GM23338 (cell line): ENCODE measurements around the gene RALGPS1. TPM values are rescaled to one million over a fixed set of nuclear protein-coding genes. Genes with fewer than 3 reads are reported as not detected.

Experiments used
- ATAC-seq: fragments of 200-7000 bp; cut with Tn5 transposase; 3 replicates; pipeline ENCODE4 v1.9.1; 2020
- DNase-seq: peaks from one replicate; pipeline ENCODE4 v3.0.0-alpha.2; 2015; ENCODE audit warnings: low spot score
- H2AFZ ChIP-seq: fragments of 200-600 bp; sonication (generic); 2 replicates; pipeline ENCODE4 v1.8.0; 2016; ENCODE audit warnings: antibody characterized with exemption, mild to moderate bottlenecking, moderate library complexity
- H3F3A ChIP-seq: fragments of 200-600 bp; sonication (generic); replicated peaks from 2 replicates; pipeline ENCODE4 v1.8.0; 2017; ENCODE audit warnings: antibody characterized with exemption, mixed run types, low read depth
- H3K27ac ChIP-seq: fragments of 200-600 bp; sonication (generic); 2 replicates; pipeline ENCODE4 v1.6.1; 2016; ENCODE audit warnings: low read depth
- H3K27me3 ChIP-seq: fragments of 200-600 bp; sonication (generic); 2 replicates; pipeline ENCODE4 v1.8.0; 2016; ENCODE audit warnings: mild to moderate bottlenecking, mixed run types, moderate library complexity; ENCODE audit not compliant: insufficient read depth
- H3K36me3 ChIP-seq: fragments of 200-600 bp; sonication (generic); 2 replicates; pipeline ENCODE4 v1.8.0; 2016; ENCODE audit warnings: mild to moderate bottlenecking; ENCODE audit not compliant: insufficient read depth
- H3K4me1 ChIP-seq: fragments of 200-600 bp; sonication (generic); 2 replicates; pipeline ENCODE4 v1.8.0; 2016; ENCODE audit warnings: mild to moderate bottlenecking, moderate library complexity; ENCODE audit not compliant: insufficient read depth
- H3K4me2 ChIP-seq: fragments of 200-600 bp; sonication (generic); 2 replicates; pipeline ENCODE4 v1.7.1; 2017; ENCODE audit warnings: mixed run types
- H3K4me3 ChIP-seq: fragments of 200-600 bp; sonication (generic); 2 replicates; pipeline ENCODE4 v1.6.1; 2016; ENCODE audit warnings: mixed run types
- H3K79me2 ChIP-seq: fragments of 200-600 bp; sonication (generic); replicated peaks from 2 replicates; pipeline ENCODE4 v1.8.0; 2017; ENCODE audit warnings: mild to moderate bottlenecking; ENCODE audit not compliant: insufficient read depth
- H3K9me2 ChIP-seq: fragments of 200-600 bp; sonication (generic); 2 replicates; pipeline ENCODE4 v1.8.0; 2017; ENCODE audit not compliant: insufficient read depth
- H4K20me1 ChIP-seq: fragments of 200-600 bp; sonication (generic); replicated peaks from 2 replicates; pipeline ENCODE4 v1.8.0; 2017; ENCODE audit warnings: mild to moderate bottlenecking; ENCODE audit not compliant: insufficient read depth
- H3K27ac Mint-ChIP-seq: 2 replicates; pipeline ENCODE4 v1.8.0; 2020; ENCODE audit warnings: inconsistent platforms, mild to moderate bottlenecking, moderate library complexity, mixed read lengths
- H3K27me3 Mint-ChIP-seq: 3 replicates; pipeline ENCODE4 v1.8.0; 2022; ENCODE audit warnings: low read depth, mild to moderate bottlenecking, moderate library complexity, mixed read lengths, inconsistent platforms; ENCODE audit not compliant: insufficient read depth, poor library complexity
- H3K36me3 Mint-ChIP-seq: 3 replicates; pipeline ENCODE4 v1.8.0; 2021; ENCODE audit warnings: low read depth, mild to moderate bottlenecking, inconsistent platforms, moderate library complexity, mixed read lengths
- H3K4me1 Mint-ChIP-seq: 3 replicates; pipeline ENCODE4 v1.8.0; 2020; ENCODE audit warnings: mild to moderate bottlenecking, inconsistent platforms, mixed read lengths
- H3K4me3 Mint-ChIP-seq: 3 replicates; pipeline ENCODE4 v1.8.0; 2021; ENCODE audit warnings: moderate library complexity, mild to moderate bottlenecking, inconsistent platforms, mixed read lengths
- H3K9me3 Mint-ChIP-seq: 3 replicates; pipeline ENCODE4 v1.8.0; 2020; ENCODE audit warnings: moderate library complexity, mild to moderate bottlenecking, inconsistent platforms, mixed read lengths
- CREB1 ChIP-seq: fragments of 250-450 bp; sonication (Bioruptor Pico); IDR thresholded peaks from 2 replicates; pipeline ENCODE4 v1.5.0; 2020; ENCODE audit warnings: low read depth, mild to moderate bottlenecking, moderate library complexity
- EZH2 ChIP-seq: fragments of 200-600 bp; sonication (generic); IDR thresholded peaks from one replicate; pipeline ENCODE4 v1.8.0; 2017; ENCODE audit warnings: antibody characterized with exemption, mild to moderate bottlenecking, low read depth; ENCODE audit not compliant: unreplicated experiment
- EZH2phosphoT487 ChIP-seq: fragments of 200-600 bp; sonication (generic); IDR thresholded peaks from one replicate; pipeline ENCODE4 v1.8.1; 2018; ENCODE audit warnings: antibody characterized with exemption; ENCODE audit not compliant: unreplicated experiment
- JUNB ChIP-seq: IDR thresholded peaks from one replicate; pipeline ENCODE4 v1.6.1; 2016; ENCODE audit warnings: antibody characterized with exemption; ENCODE audit not compliant: unreplicated experiment
- NANOG ChIP-seq: IDR thresholded peaks from 2 replicates; pipeline ENCODE4 v1.6.1; 2016; ENCODE audit warnings: antibody characterized with exemption, borderline replicate concordance
- POLR2AphosphoS5 ChIP-seq: IDR thresholded peaks from 2 replicates; pipeline ENCODE4 v1.6.1; 2016; ENCODE audit warnings: antibody characterized with exemption, low read depth
- STAT1 ChIP-seq: IDR thresholded peaks from one replicate; pipeline ENCODE4 v1.6.1; 2016; ENCODE audit warnings: antibody characterized with exemption; ENCODE audit not compliant: unreplicated experiment
- ZNF114 ChIP-seq: fragments of 250-450 bp; sonication (Bioruptor Pico); IDR thresholded peaks from 2 replicates; pipeline ENCODE4 v1.5.0; 2020; ENCODE audit warnings: mild to moderate bottlenecking, moderate library complexity
- ZNF331 ChIP-seq: fragments of 250-450 bp; sonication (Bioruptor Pico); IDR thresholded peaks from 2 replicates; pipeline ENCODE4 v1.5.0; 2020; ENCODE audit warnings: low read depth, mild to moderate bottlenecking, moderate library complexity
- polyA plus RNA-seq: library from polyadenylated mRNA; unstranded; fragments of >200 nt; fragmentation: Nextera tagmentation; extraction: Ambion mirVana; gene quantifications from 2 replicates; pipeline ENCODE4 v1.2.1, GENCODE V29; 2016
- total RNA-seq: library from RNA; depleted of rRNA; stranded (reverse); fragments of >200 nt; shearing (Covaris generic); gene quantifications from 2 replicates; pipeline ENCODE4 v1.2.3, GENCODE V29; 2014
- TF ChIP-seq, protein P1 (sequence below): IDR thresholded peaks from 2 replicates; pipeline ENCODE4 v1.6.1; 2016; ENCODE audit warnings: antibody characterized with exemption
- TF ChIP-seq, protein P2 (sequence below): IDR thresholded peaks from one replicate; pipeline ENCODE4 v1.6.1; 2018; ENCODE audit warnings: antibody characterized with exemption; ENCODE audit not compliant: unreplicated experiment
- TF ChIP-seq, protein P3 (sequence below), 2 experiments: fragments of 200-600 bp in 1 of 2; sonication (generic) in 1 of 2; conservative IDR thresholded peaks; 2 replicates each; pipeline versions ENCODE4 v1.5.1 to v1.6.1; 2016 to 2017; ENCODE audit warnings: antibody characterized with exemption in 2 of 2, low read depth in 2 of 2, mild to moderate bottlenecking in 2 of 2, moderate library complexity in 1 of 2

Gene RALGPS1
- total and polyA plus RNA-seq, 2 experiments from 2014 or later: 18.2 to 57.1 TPM

DNA sequence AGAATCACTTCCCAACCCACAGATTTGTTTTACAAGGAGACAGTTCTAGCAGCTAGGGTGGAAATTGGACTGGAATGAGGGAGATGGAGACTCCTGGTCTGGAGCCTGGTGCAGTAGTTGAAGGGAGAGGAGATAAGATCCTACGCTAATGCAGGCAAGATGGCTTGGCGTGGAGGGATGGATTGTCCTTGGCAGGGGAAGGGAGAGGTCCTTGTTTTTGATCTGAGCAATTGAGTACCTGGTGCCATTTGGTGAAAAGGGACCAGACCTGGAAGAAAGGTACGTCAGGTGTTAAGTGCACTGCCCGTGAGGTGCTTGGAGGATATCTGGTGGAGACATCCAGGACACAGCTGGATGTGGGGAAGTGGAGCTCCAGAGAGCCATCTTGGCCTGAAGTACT lies 172.2 kb downstream of the RALGPS1 start:
- TF ChIP-seq, protein P1, sequence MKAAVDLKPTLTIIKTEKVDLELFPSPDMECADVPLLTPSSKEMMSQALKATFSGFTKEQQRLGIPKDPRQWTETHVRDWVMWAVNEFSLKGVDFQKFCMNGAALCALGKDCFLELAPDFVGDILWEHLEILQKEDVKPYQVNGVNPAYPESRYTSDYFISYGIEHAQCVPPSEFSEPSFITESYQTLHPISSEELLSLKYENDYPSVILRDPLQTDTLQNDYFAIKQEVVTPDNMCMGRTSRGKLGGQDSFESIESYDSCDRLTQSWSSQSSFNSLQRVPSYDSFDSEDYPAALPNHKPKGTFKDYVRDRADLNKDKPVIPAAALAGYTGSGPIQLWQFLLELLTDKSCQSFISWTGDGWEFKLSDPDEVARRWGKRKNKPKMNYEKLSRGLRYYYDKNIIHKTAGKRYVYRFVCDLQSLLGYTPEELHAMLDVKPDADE: no peak
- TF ChIP-seq EZH2phosphoT487 (no peak), EZH2 (no peak), CREB1 (CRISPR knock-in tag) (no peak), ZNF331 (no peak)
- TF ChIP-seq, protein P2, sequence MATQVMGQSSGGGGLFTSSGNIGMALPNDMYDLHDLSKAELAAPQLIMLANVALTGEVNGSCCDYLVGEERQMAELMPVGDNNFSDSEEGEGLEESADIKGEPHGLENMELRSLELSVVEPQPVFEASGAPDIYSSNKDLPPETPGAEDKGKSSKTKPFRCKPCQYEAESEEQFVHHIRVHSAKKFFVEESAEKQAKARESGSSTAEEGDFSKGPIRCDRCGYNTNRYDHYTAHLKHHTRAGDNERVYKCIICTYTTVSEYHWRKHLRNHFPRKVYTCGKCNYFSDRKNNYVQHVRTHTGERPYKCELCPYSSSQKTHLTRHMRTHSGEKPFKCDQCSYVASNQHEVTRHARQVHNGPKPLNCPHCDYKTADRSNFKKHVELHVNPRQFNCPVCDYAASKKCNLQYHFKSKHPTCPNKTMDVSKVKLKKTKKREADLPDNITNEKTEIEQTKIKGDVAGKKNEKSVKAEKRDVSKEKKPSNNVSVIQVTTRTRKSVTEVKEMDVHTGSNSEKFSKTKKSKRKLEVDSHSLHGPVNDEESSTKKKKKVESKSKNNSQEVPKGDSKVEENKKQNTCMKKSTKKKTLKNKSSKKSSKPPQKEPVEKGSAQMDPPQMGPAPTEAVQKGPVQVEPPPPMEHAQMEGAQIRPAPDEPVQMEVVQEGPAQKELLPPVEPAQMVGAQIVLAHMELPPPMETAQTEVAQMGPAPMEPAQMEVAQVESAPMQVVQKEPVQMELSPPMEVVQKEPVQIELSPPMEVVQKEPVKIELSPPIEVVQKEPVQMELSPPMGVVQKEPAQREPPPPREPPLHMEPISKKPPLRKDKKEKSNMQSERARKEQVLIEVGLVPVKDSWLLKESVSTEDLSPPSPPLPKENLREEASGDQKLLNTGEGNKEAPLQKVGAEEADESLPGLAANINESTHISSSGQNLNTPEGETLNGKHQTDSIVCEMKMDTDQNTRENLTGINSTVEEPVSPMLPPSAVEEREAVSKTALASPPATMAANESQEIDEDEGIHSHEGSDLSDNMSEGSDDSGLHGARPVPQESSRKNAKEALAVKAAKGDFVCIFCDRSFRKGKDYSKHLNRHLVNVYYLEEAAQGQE: no peak
- 0 out of 2 replicates have a peak, but pooled peaks cover 5% of the 10 kb centered on the region for H4K20me1 ChIP-seq
- no peaks in the 10 kb centered on the region for H3K79me2 ChIP-seq
- no peaks in the 10 kb centered on the region for H3K36me3 ChIP-seq
- no peak overlapping the region for H3K4me3 ChIP-seq
- H2AFZ ChIP-seq: no peak overlapping the region
- Mint-ChIP-seq H3K4me1 (0 out of 3 replicates have a peak, but pooled peaks cover 3% of the 10 kb centered on the region), H3K27ac (no peak overlapping the region), H3K27me3 (peaks cover 14% of the 10 kb centered on the region), H3K36me3 (no peaks in the 10 kb centered on the region), H3K9me3 (no peaks in the 10 kb centered on the region; the same call in 2 of the 3 replicates), H3K4me3 (no peak overlapping the region)
- H3K9me2 ChIP-seq: no peaks in the 10 kb centered on the region
- DNase-seq (no peak), ATAC-seq (no peak)
- H3K27ac ChIP-seq: no peak overlapping the region
- no peaks in the 10 kb centered on the region for H3K27me3 ChIP-seq
- no peaks in the 10 kb centered on the region for H3F3A ChIP-seq
- no peaks in the 10 kb centered on the region for H3K4me1 ChIP-seq
- H3K4me2 ChIP-seq: no peak overlapping the region

DNA sequence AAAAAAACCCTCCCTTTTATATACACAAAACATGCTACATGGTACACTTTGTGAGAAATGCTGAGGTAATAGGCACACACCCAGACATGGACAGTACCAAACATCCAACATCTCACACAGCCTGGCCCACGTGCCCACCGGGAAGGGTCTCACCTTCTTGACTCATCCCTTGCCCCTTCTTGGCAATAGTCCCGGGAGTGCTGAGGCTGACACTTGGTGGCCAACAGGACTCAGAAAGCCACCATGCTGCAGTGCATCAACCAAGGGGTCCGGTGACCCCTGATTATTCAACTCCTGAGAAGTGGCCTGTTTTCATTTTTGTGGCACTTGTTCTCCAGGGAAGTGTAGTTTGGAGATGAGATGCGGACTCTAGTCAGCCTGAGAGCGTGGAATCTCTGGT lies 172.8 kb downstream of the RALGPS1 start:
- no peaks in the 10 kb centered on the region; the same call in 2 of the 3 replicates for H3K9me3 Mint-ChIP-seq
- ATAC-seq (no peak), DNase-seq (no peak)
- Histone ChIP-seq H2AFZ (no peak overlapping the region), H3K27me3 (no peaks in the 10 kb centered on the region), H3K27ac (no peak overlapping the region), H3K4me1 (no peaks in the 10 kb centered on the region), H3K4me3 (no peak overlapping the region), H3K36me3 (no peaks in the 10 kb centered on the region), H3F3A (no peaks in the 10 kb centered on the region), H4K20me1 (0 out of 2 replicates have a peak, but pooled peaks cover 5% of the 10 kb centered on the region), H3K4me2 (no peak overlapping the region), H3K9me2 (no peaks in the 10 kb centered on the region), H3K79me2 (no peaks in the 10 kb centered on the region)
- H3K27me3 Mint-ChIP-seq: peaks cover 15% of the 10 kb centered on the region
- H3K4me1 Mint-ChIP-seq: 0 out of 3 replicates have a peak, but pooled peaks cover 3% of the 10 kb centered on the region
- H3K36me3 Mint-ChIP-seq: no peaks in the 10 kb centered on the region
- H3K4me3 Mint-ChIP-seq: no peak overlapping the region
- no peak overlapping the region for H3K27ac Mint-ChIP-seq
- TF ChIP-seq, protein P3, sequence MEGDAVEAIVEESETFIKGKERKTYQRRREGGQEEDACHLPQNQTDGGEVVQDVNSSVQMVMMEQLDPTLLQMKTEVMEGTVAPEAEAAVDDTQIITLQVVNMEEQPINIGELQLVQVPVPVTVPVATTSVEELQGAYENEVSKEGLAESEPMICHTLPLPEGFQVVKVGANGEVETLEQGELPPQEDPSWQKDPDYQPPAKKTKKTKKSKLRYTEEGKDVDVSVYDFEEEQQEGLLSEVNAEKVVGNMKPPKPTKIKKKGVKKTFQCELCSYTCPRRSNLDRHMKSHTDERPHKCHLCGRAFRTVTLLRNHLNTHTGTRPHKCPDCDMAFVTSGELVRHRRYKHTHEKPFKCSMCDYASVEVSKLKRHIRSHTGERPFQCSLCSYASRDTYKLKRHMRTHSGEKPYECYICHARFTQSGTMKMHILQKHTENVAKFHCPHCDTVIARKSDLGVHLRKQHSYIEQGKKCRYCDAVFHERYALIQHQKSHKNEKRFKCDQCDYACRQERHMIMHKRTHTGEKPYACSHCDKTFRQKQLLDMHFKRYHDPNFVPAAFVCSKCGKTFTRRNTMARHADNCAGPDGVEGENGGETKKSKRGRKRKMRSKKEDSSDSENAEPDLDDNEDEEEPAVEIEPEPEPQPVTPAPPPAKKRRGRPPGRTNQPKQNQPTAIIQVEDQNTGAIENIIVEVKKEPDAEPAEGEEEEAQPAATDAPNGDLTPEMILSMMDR (conservative IDR thresholded peaks at IDR 0.05; ENCODE audit: low read depth in 2 of 2): no peak
- TF ChIP-seq EZH2 (no peak), POLR2AphosphoS5 (no peak), ZNF114 (no peak), CREB1 (CRISPR knock-in tag) (no peak), NANOG (no peak), STAT1 (no peak), JUNB (no peak)
